ENCODE results near the gene IL2RA. TPM values are rescaled to one million over a fixed set of nuclear protein-coding genes. Genes with fewer than 3 reads are reported as not detected.

IL2RA gene
- total and polyA plus RNA-seq, 4 donors = 0.33 to 4.2 (median 3.3) TPM

GRCh38 chr10:6054884-6055283 is 7.3 kb downstream of the IL2RA start:
- WGBS, 2 donors = 87 to 94% methylated on average over 5 of the region's 5 CpGs
- DNase-seq (no peak), ATAC-seq (ENCODE audit: low FRiP score) (no peak)
- H3K27me3 ChIP-seq (ENCODE audit: control insufficient read depth in 1 of 2, insufficient read depth in 2 of 2, low read length in 1 of 2) = no peaks in the 10 kb centered on the region
- H3K4me1 ChIP-seq (ENCODE audit: control insufficient read depth in 1 of 2, insufficient read depth in 2 of 2, low read length in 2 of 2) = no peaks in the 10 kb centered on the region
- H3K27ac ChIP-seq (ENCODE audit: low read depth in 1 of 2, low read length in 2 of 2) = no peak overlapping the region
- H3K36me3 ChIP-seq (ENCODE audit: control insufficient read depth in 1 of 2, insufficient read depth in 2 of 2, low read length in 1 of 2) = no peaks in the 10 kb centered on the region
- no peaks in the 10 kb centered on the region for H3K9me3 ChIP-seq (ENCODE audit: control insufficient read depth, low read length)
- no peak overlapping the region for H3K4me3 ChIP-seq (ENCODE audit: low read length in 2 of 2)
- intact Hi-C loops (cut with DNase I) = no loop called here

GRCh38 chr10:6053816-6054631 is 8.1 kb downstream of the IL2RA start:
- DNase-seq (peak in 1 of 2 donors; percentile 56), ATAC-seq (ENCODE audit: low FRiP score) (peak; percentile 40)
- WGBS, 2 donors = 72 to 74% methylated on average over 18 of the region's 18 CpGs
- Histone ChIP-seq H3K4me1 (ENCODE audit: control insufficient read depth in 1 of 2, insufficient read depth in 2 of 2, low read length in 2 of 2) (no peaks in the 10 kb centered on the region), H3K9me3 (ENCODE audit: control insufficient read depth, low read length) (no peaks in the 10 kb centered on the region), H3K36me3 (ENCODE audit: control insufficient read depth in 1 of 2, insufficient read depth in 2 of 2, low read length in 1 of 2) (no peaks in the 10 kb centered on the region), H3K27ac (ENCODE audit: low read depth in 1 of 2, low read length in 2 of 2) (no peak overlapping the region), H3K4me3 (ENCODE audit: low read length in 2 of 2) (no peak overlapping the region), H3K27me3 (ENCODE audit: control insufficient read depth in 1 of 2, insufficient read depth in 2 of 2, low read length in 1 of 2) (no peaks in the 10 kb centered on the region)
- intact Hi-C loops (cut with DNase I) = no loop called here

- H3K27me3 ChIP-seq (ENCODE audit: control insufficient read depth in 1 of 2, insufficient read depth in 2 of 2, low read length in 1 of 2) = no peaks in the 10 kb centered on the region
- intact Hi-C loops (cut with DNase I) = no loop called here
- ATAC-seq (ENCODE audit: low FRiP score) = no peak
- no peak overlapping the region for H3K4me3 ChIP-seq (ENCODE audit: low read length in 2 of 2)
- WGBS, 2 donors = 94 to 97% methylated on average over 4 of the region's 4 CpGs
- no peaks in the 10 kb centered on the region for H3K4me1 ChIP-seq (ENCODE audit: control insufficient read depth in 1 of 2, insufficient read depth in 2 of 2, low read length in 2 of 2)
- no peaks in the 10 kb centered on the region for H3K9me3 ChIP-seq (ENCODE audit: control insufficient read depth, low read length)
- DNase-seq = no peak
- H3K36me3 ChIP-seq (ENCODE audit: control insufficient read depth in 1 of 2, insufficient read depth in 2 of 2, low read length in 1 of 2) = no peaks in the 10 kb centered on the region
- H3K27ac ChIP-seq (ENCODE audit: low read depth in 1 of 2, low read length in 2 of 2) = no peak overlapping the region
Measured at GRCh38 chr10:6053303-6053702, 8.9 kb downstream of the IL2RA start.

GRCh38 chr10:6052247-6053221 is 9.6 kb downstream of the IL2RA start:
- Histone ChIP-seq H3K27ac (ENCODE audit: low read depth in 1 of 2, low read length in 2 of 2) (no peak overlapping the region), H3K4me1 (ENCODE audit: control insufficient read depth in 1 of 2, insufficient read depth in 2 of 2, low read length in 2 of 2) (no peaks in the 10 kb centered on the region), H3K27me3 (ENCODE audit: control insufficient read depth in 1 of 2, insufficient read depth in 2 of 2, low read length in 1 of 2) (no peaks in the 10 kb centered on the region), H3K9me3 (ENCODE audit: control insufficient read depth, low read length) (no peaks in the 10 kb centered on the region), H3K36me3 (ENCODE audit: control insufficient read depth in 1 of 2, insufficient read depth in 2 of 2, low read length in 1 of 2) (no peaks in the 10 kb centered on the region), H3K4me3 (ENCODE audit: low read length in 2 of 2) (no peak overlapping the region)
- intact Hi-C loops (cut with DNase I) = no loop called here
- WGBS, 2 donors = 86 to 89% methylated on average over 17 of the region's 17 CpGs
- DNase-seq (no peak), ATAC-seq (ENCODE audit: low FRiP score) (no peak)

- 20 to 28% methylated on average over 18 of the region's 18 CpGs for WGBS, 2 donors
- ATAC-seq (ENCODE audit: low FRiP score) (peak; percentile 77), DNase-seq (peak; percentile 75 to 81)
- intact Hi-C loops (cut with DNase I) = no loop called here
- Histone ChIP-seq H3K4me3 (ENCODE audit: low read length in 2 of 2) (peak overlapping the region; percentile 8 to 30), H3K36me3 (ENCODE audit: control insufficient read depth in 1 of 2, insufficient read depth in 2 of 2, low read length in 1 of 2) (no peaks in the 10 kb centered on the region), H3K27ac (ENCODE audit: low read depth in 1 of 2, low read length in 2 of 2) (no peak overlapping the region), H3K9me3 (ENCODE audit: control insufficient read depth, low read length) (no peaks in the 10 kb centered on the region), H3K4me1 (ENCODE audit: control insufficient read depth in 1 of 2, insufficient read depth in 2 of 2, low read length in 2 of 2) (no peaks in the 10 kb centered on the region), H3K27me3 (ENCODE audit: control insufficient read depth in 1 of 2, insufficient read depth in 2 of 2, low read length in 1 of 2) (no peaks in the 10 kb centered on the region)
Measured at GRCh38 chr10:6050801-6051445, 11.2 kb downstream of the IL2RA start.

GRCh38 chr10:6049031-6049400 is 13.2 kb downstream of the IL2RA start:
- ATAC-seq (ENCODE audit: low FRiP score) = no peak
- H3K27me3 ChIP-seq (ENCODE audit: control insufficient read depth in 1 of 2, insufficient read depth in 2 of 2, low read length in 1 of 2) = no peaks in the 10 kb centered on the region
- intact Hi-C loops (cut with DNase I) = no loop called here
- no peaks in the 10 kb centered on the region for H3K36me3 ChIP-seq (ENCODE audit: control insufficient read depth in 1 of 2, insufficient read depth in 2 of 2, low read length in 1 of 2)
- H3K27ac ChIP-seq (ENCODE audit: low read depth in 1 of 2, low read length in 2 of 2) = no peak overlapping the region
- 94 to 100% methylated on average over 2 of the region's 2 CpGs for WGBS, 2 donors
- H3K4me1 ChIP-seq (ENCODE audit: control insufficient read depth in 1 of 2, insufficient read depth in 2 of 2, low read length in 2 of 2) = no peaks in the 10 kb centered on the region
- DNase-seq = no peak
- H3K9me3 ChIP-seq (ENCODE audit: control insufficient read depth, low read length) = no peaks in the 10 kb centered on the region
- H3K4me3 ChIP-seq (ENCODE audit: low read length in 2 of 2) = no peak overlapping the region

GRCh38 chr10:6048281-6049030 is 13.7 kb downstream of the IL2RA start:
- no peaks in the 10 kb centered on the region for H3K4me1 ChIP-seq (ENCODE audit: control insufficient read depth in 1 of 2, insufficient read depth in 2 of 2, low read length in 2 of 2)
- WGBS, 2 donors = 94 to 95% methylated on average over 7 of the region's 7 CpGs
- intact Hi-C loops (cut with DNase I) = no loop called here
- H3K4me3 ChIP-seq (ENCODE audit: low read length in 2 of 2) = no peak overlapping the region
- no peaks in the 10 kb centered on the region for H3K9me3 ChIP-seq (ENCODE audit: control insufficient read depth, low read length)
- H3K27me3 ChIP-seq (ENCODE audit: control insufficient read depth in 1 of 2, insufficient read depth in 2 of 2, low read length in 1 of 2) = no peaks in the 10 kb centered on the region
- ATAC-seq (ENCODE audit: low FRiP score) = no peak
- no peak for DNase-seq
- no peak overlapping the region for H3K27ac ChIP-seq (ENCODE audit: low read depth in 1 of 2, low read length in 2 of 2)
- no peaks in the 10 kb centered on the region for H3K36me3 ChIP-seq (ENCODE audit: control insufficient read depth in 1 of 2, insufficient read depth in 2 of 2, low read length in 1 of 2)

- ATAC-seq (ENCODE audit: low FRiP score) (no peak), DNase-seq (no peak)
- no peak overlapping the region for H3K4me3 ChIP-seq (ENCODE audit: low read length in 2 of 2)
- 80 to 89% methylated on average over 7 of the region's 7 CpGs for WGBS, 2 donors
- H3K36me3 ChIP-seq (ENCODE audit: control insufficient read depth in 1 of 2, insufficient read depth in 2 of 2, low read length in 1 of 2) = no peaks in the 10 kb centered on the region
- H3K27me3 ChIP-seq (ENCODE audit: control insufficient read depth in 1 of 2, insufficient read depth in 2 of 2, low read length in 1 of 2) = no peaks in the 10 kb centered on the region
- H3K9me3 ChIP-seq (ENCODE audit: control insufficient read depth, low read length) = no peaks in the 10 kb centered on the region
- intact Hi-C loops (cut with DNase I) = no loop called here
- no peaks in the 10 kb centered on the region for H3K4me1 ChIP-seq (ENCODE audit: control insufficient read depth in 1 of 2, insufficient read depth in 2 of 2, low read length in 2 of 2)
- H3K27ac ChIP-seq (ENCODE audit: low read depth in 1 of 2, low read length in 2 of 2) = no peak overlapping the region
Measured at GRCh38 chr10:6047847-6048246, 14.3 kb downstream of the IL2RA start.

Data from aorta (tissue), 5 donors.